GM12878 (cell line): ENCODE measurements around the gene EPHB1. TPM values are rescaled to one million over a fixed set of nuclear protein-coding genes. Genes with fewer than 3 reads are reported as not detected.

Source experiments
- ATAC-seq: fragments of 200-7000 bp; cut with Tn5 transposase; 3 replicates; pipeline ENCODE4 v1.9.1; 2020; ENCODE audit warnings: mild to moderate bottlenecking, moderate library complexity
- BruUV-seq: library from RNA; stranded (reverse); fragments of 400-500 nt; replicated peaks from 2 replicates; lab custom pipeline; 2021; lab: Mats Ljungman, UMichigan
- CTCF ChIA-PET: fragments of 300-600 bp; sonication (Branson Sonifier 250); formaldehyde crosslinking; extraction: SDS; loops from one replicate; lab custom pipeline; 2021; ENCODE audit warnings: inconsistent platforms; lab: Yijun Ruan, JAX
- POLR2A ChIA-PET: fragments of 350-600 bp; formaldehyde crosslinking; extraction: SDS; loops from one replicate; lab custom pipeline; 2021; ENCODE audit warnings: inconsistent platforms; lab: Charles Lee
- RAD21 ChIA-PET: fragments of 300-600 bp; sonication (Branson Sonifier 250); formaldehyde crosslinking; loops from one replicate; lab custom pipeline; 2023; ENCODE audit warnings: antibody characterized with exemption; ENCODE audit not compliant: unreplicated experiment; lab: Charles Lee
- SMC1A ChIA-PET: fragments of 300-600 bp; sonication (Branson Sonifier 250); formaldehyde crosslinking; loops from one replicate; lab custom pipeline; 2023; ENCODE audit not compliant: unreplicated experiment, uncharacterized antibody; lab: Charles Lee
- DNase-seq: peaks from one replicate; pipeline ENCODE4 v3.0.0-alpha.2; 2011; ENCODE audit warnings: low read depth, low spot score
- FAIRE-seq: peaks from 3 replicates; lab custom pipeline; 2011; peaks lifted over from hg19 to GRCh38; lab: Jason Lieb, UNC
- H2AFZ ChIP-seq: 2 replicates; pipeline ENCODE4 v1.6.0; 2011; ENCODE audit warnings: low read depth, low read length, control low read depth; ENCODE audit not compliant: control insufficient read depth
- H3K27ac ChIP-seq: 2 replicates; pipeline ENCODE4 v1.5.1; 2011; ENCODE audit warnings: control low read depth; ENCODE audit not compliant: control insufficient read depth, insufficient read depth
- H3K27me3 ChIP-seq, 2 experiments: replicated peaks in 1 of 2; 2 replicates each; pipeline versions ENCODE4 v1.6.0 to v1.6.1; 2011; ENCODE audit warnings: low read length in 1 of 2; ENCODE audit not compliant: control insufficient read depth in 2 of 2, insufficient read depth in 2 of 2
- H3K36me3 ChIP-seq, 2 experiments: 2 replicates each; pipeline ENCODE4 v1.5.1; 2011; ENCODE audit warnings: low read length in 1 of 2; ENCODE audit not compliant: control insufficient read depth in 2 of 2, insufficient read depth in 2 of 2
- H3K4me1 ChIP-seq: 2 replicates; pipeline ENCODE4 v1.6.1; 2011; ENCODE audit warnings: mild to moderate bottlenecking, low read length, moderate library complexity, mixed read lengths; ENCODE audit not compliant: control insufficient read depth, insufficient read depth
- H3K4me2 ChIP-seq: 2 replicates; pipeline ENCODE4 v1.6.0; 2011; ENCODE audit warnings: control low read depth; ENCODE audit not compliant: control insufficient read depth, insufficient read depth
- H3K4me3 ChIP-seq: fragments of 200-600 bp; sonication (generic); 2 replicates; pipeline ENCODE4 v1.5.1; 2016
- H3K79me2 ChIP-seq: 2 replicates; pipeline ENCODE4 v1.6.0; 2011; ENCODE audit warnings: low read length; ENCODE audit not compliant: control insufficient read depth, insufficient read depth
- H3K9ac ChIP-seq: 2 replicates; pipeline ENCODE4 v1.8.0; 2011; ENCODE audit warnings: low read length, control low read depth, mixed read lengths; ENCODE audit not compliant: control insufficient read depth, insufficient read depth
- H3K9me3 ChIP-seq: replicated peaks from 3 replicates; pipeline ENCODE4 v1.5.1; 2011; ENCODE audit warnings: mild to moderate bottlenecking, low read length; ENCODE audit not compliant: control insufficient read depth, insufficient read depth
- H4K20me1 ChIP-seq: 2 replicates; pipeline ENCODE4 v1.6.0; 2011; ENCODE audit not compliant: control insufficient read depth, insufficient read depth
- CBFB ChIP-seq: IDR thresholded peaks from 2 replicates; pipeline ENCODE4 v1.6.1; 2016; ENCODE audit warnings: antibody characterized with exemption, low read depth
- CHD2 ChIP-seq: IDR thresholded peaks from 2 replicates; pipeline ENCODE4 v1.6.1; 2011; ENCODE audit warnings: low read depth, low read length, improper control_type of control experiment, borderline replicate concordance
- GABPA ChIP-seq: IDR thresholded peaks from 2 replicates; pipeline ENCODE4 v1.6.1; 2014; ENCODE audit warnings: antibody characterized with exemption, low read depth, mild to moderate bottlenecking, inconsistent platforms
- HDGF ChIP-seq: fragments of 450-650 bp; IDR thresholded peaks from 2 replicates; pipeline ENCODE4 v1.6.1; 2016; ENCODE audit warnings: antibody characterized with exemption
- HSF1 ChIP-seq: fragments of 150-350 bp; IDR thresholded peaks from 2 replicates; pipeline ENCODE4 v1.6.1; 2014; ENCODE audit warnings: mild to moderate bottlenecking, low read depth, low read length
- IRF4 ChIP-seq: IDR thresholded peaks from 2 replicates; pipeline ENCODE4 v1.6.1; 2011; ENCODE audit warnings: low read depth, low read length
- IRF5 ChIP-seq: fragments of 450-650 bp; IDR thresholded peaks from 2 replicates; pipeline ENCODE4 v1.6.1; 2017; ENCODE audit warnings: borderline replicate concordance
- MEF2A ChIP-seq: IDR thresholded peaks from 2 replicates; pipeline ENCODE4 v1.6.1; 2011; ENCODE audit warnings: low read depth, mild to moderate bottlenecking, low read length, moderate library complexity; ENCODE audit not compliant: insufficient read depth
- MXI1 ChIP-seq: fragments of 150-350 bp; IDR thresholded peaks from 2 replicates; pipeline ENCODE4 v1.6.1; 2011; ENCODE audit warnings: low read depth, mild to moderate bottlenecking, inconsistent platforms, low read length, improper control_type of control experiment
- MYC ChIP-seq: IDR thresholded peaks from 2 replicates; pipeline ENCODE4 v1.6.1; 2011; ENCODE audit warnings: mild to moderate bottlenecking, low read length, moderate library complexity, inconsistent platforms; ENCODE audit not compliant: insufficient read depth, insufficient replicate concordance, insufficient read length, severe bottlenecking
- NR2C1 ChIP-seq: fragments of 450-650 bp; IDR thresholded peaks from 2 replicates; pipeline ENCODE4 v1.6.1; 2017; ENCODE audit warnings: antibody characterized with exemption, mild to moderate bottlenecking, moderate library complexity
- NR2F1 ChIP-seq: fragments of 450-650 bp; conservative IDR thresholded peaks from 2 replicates; pipeline ENCODE4 v1.6.1; 2017; ENCODE audit warnings: mild to moderate bottlenecking
- PAX5 ChIP-seq: IDR thresholded peaks from 2 replicates; pipeline ENCODE4 v1.6.1; 2011; ENCODE audit warnings: low read depth, low read length, borderline replicate concordance
- PBX3 ChIP-seq: IDR thresholded peaks from 2 replicates; pipeline ENCODE4 v1.6.1; 2011; ENCODE audit warnings: mild to moderate bottlenecking, low read depth, low read length, moderate library complexity; ENCODE audit not compliant: insufficient replicate concordance
- POU2F2 ChIP-seq: IDR thresholded peaks from 3 replicates; pipeline ENCODE4 v1.6.1; 2011; ENCODE audit warnings: low read depth, mild to moderate bottlenecking, low read length, borderline replicate concordance
- RELB ChIP-seq: fragments of 450-650 bp; IDR thresholded peaks from 2 replicates; pipeline ENCODE4 v1.6.1; 2017; ENCODE audit warnings: low read depth, mild to moderate bottlenecking, moderate library complexity
- RFX5 ChIP-seq: IDR thresholded peaks from 2 replicates; pipeline ENCODE4 v1.6.1; 2011; ENCODE audit warnings: low read depth, low read length, improper control_type of control experiment
- SREBF2 ChIP-seq: IDR thresholded peaks from 2 replicates; pipeline ENCODE4 v1.6.1; 2012; ENCODE audit warnings: mild to moderate bottlenecking, low read length
- WGBS: methylation state at CpG from one replicate; pipeline ENCODE4 v1.1.6; 2016; ENCODE audit warnings: low lambda C conversion rate; ENCODE audit not compliant: insufficient replicate concordance, insufficient coverage; ENCODE audit errors: missing lambda C conversion rate; 5-methylcytosine and 5-hydroxymethylcytosine counted together
- in situ Hi-C: fragments of 300-500 bp; cut with MboI; formaldehyde crosslinking; loops from 9 replicates; pipeline ENCODE4 v1.14.3; 2018; ENCODE audit warnings: mixed read lengths
- intact Hi-C: fragments of 100-400 bp; cut with micrococcal nuclease; formaldehyde crosslinking; loops from one replicate; pipeline ENCODE4 v1.14.2; 2022; ENCODE audit not compliant: unreplicated experiment
- polyA plus RNA-seq, 11 experiments: library from polyadenylated mRNA; depleted of rRNA in 4 of 11; unstranded in 6 of 11; stranded (reverse) in 5 of 11; fragments of >200 nt; fragmentation: Nextera tagmentation in 4 of 11; fragmentation: Illumina TruSeq in 1 of 11; extraction: Ambion mirVana in 4 of 11; extraction: Trizol in 1 of 11; gene quantifications; 1 replicate in 1 of 11; 2 replicates in 10 of 11; pipeline versions ENCODE4 v1.2.1 to v1.2.3, GENCODE V29; 2011 to 2016; ENCODE audit warnings: inconsistent platforms in 2 of 11, missing spikeins in 2 of 11, low read depth in 1 of 11
- total RNA-seq, 4 experiments: library from RNA; depleted of rRNA in 3 of 4; stranded (reverse); fragments of >200 nt in 3 of 4; fragmentation: Illumina TruSeq in 1 of 4; extraction: Trizol in 1 of 4; gene quantifications; 2 replicates each; pipeline versions ENCODE4 v1.2.1 to v1.2.3, GENCODE V29; 2013 to 2021

EPHB1 gene
- total and polyA plus RNA-seq, 10 of the 15 experiments (the other 5 are each of a cell fraction or from before 2014, with no cell fraction given) = 0.33 to 23.8 (median 1.2) TPM

DNA sequence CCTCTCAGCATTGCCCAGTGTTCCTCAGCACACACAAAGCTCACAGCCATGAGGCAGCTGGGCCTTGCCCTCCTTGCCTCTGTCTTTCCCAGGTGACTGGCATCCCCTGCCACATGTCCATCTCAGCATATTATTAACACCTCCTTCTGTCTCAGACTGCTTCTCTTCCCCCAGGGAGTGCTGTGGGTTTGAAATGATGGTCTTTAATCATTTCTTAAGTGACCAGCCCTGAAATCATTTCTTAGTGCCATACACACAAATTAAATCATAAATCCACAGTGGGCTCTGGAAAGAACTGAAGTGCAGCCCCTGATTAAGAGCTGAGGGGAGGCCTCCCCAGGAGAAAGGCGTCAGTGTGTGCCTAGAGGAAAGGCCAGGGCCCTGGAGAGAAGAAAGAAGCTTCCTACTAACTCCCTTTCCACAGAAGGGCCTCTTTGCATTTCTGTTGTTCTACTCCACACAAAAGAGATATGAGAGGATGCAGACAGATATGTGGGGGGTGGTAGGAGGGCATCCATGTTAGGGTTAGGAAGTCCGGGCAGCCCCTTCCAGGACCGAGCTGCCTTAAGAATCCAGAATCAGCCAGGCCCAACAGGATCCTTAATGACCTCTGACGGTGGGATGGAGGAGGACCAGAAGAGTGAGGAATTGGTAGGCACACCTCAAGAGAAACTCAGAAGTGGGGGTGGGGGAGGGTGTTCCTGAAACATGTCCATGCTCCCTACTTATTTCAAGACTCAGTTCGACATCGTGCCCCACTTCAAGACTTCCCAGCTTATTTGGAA is 290.8 kb downstream of the EPHB1 start (continued):
- TF ChIP-seq HSF1 = no peak

DNA sequence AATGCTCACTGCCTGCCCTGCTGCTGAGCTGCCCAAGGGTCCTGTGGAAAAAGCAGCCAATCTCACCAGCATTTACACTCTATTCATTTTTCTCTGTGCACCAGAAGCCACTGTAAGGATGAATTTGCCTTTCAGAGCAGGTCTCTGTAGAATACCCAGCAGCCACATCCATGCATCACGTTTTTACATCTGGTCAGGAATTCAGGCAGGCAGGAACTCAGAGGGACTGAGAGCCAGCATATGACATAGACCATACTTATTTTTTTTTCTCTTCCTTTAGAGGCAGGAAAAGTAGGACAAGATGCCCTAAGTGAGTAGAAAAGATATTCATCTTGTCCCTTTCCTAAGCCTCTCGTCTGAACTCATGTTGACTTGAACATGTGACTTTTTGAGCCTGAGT is 292.7 kb downstream of the EPHB1 start:
- no peaks in the 10 kb centered on the region for H3K9me3 ChIP-seq
- intact Hi-C loops (no loop called here), in situ Hi-C loops (no loop called here)
- no peaks in the 10 kb centered on the region for H3K27me3 ChIP-seq
- DNase-seq (no peak), FAIRE-seq (no peak), ATAC-seq (no peak)
- H3K4me1 ChIP-seq = no peaks in the 10 kb centered on the region
- H3K27ac ChIP-seq = no peak overlapping the region
- no peaks in the 10 kb centered on the region for H4K20me1 ChIP-seq
- no peaks in the 10 kb centered on the region; a peak in 1 of 4 replicates for H3K36me3 ChIP-seq
- no TSS peak for BruUV-seq
- RAD21 ChIA-PET = no interaction called here
- H3K79me2 ChIP-seq = no peaks in the 10 kb centered on the region
- H3K4me2 ChIP-seq = no peak overlapping the region
- no peak overlapping the region for H3K9ac ChIP-seq
- no peak overlapping the region for H3K4me3 ChIP-seq
- CTCF ChIA-PET = interaction anchor here (2.1 kb wide), 1 partner anchor 16 kb away, joined by 5 read pairs; no protein-coding TSS in a partner anchor
- SMC1A ChIA-PET = no interaction called here
- 4% methylated on average over 2 of the region's 2 CpGs for WGBS
- no peak overlapping the region for H2AFZ ChIP-seq
- POLR2A ChIA-PET = no interaction called here
- TF ChIP-seq CBFB = no peak
- TF ChIP-seq GABPA = no peak
- no peak for TF ChIP-seq CHD2
- no peak for TF ChIP-seq SREBF2
- TF ChIP-seq PBX3 = no peak
- TF ChIP-seq HDGF = no peak
- TF ChIP-seq MXI1 = no peak
- no peak for TF ChIP-seq IRF4
- no peak for TF ChIP-seq PAX5
- no peak for TF ChIP-seq NR2C1
- TF ChIP-seq RELB = no peak
- no peak for TF ChIP-seq IRF5
- TF ChIP-seq RFX5 = no peak
- TF ChIP-seq MEF2A = no peak
- no peak for TF ChIP-seq NR2F1
- TF ChIP-seq POU2F2 = no peak
- no peak for TF ChIP-seq MYC
